DOHH2 (cell line): Measurements from ENCODE around the gene SPSB1.

ENCODE experiments used
- H3F3A ChIP-seq: fragments of 200-600 bp; sonication (generic), shearing (Covaris generic); 2 replicates; pipeline ENCODE4 v1.6.0; 2016; ENCODE audit warnings: antibody characterized with exemption, mild to moderate bottlenecking; ENCODE audit not compliant: control insufficient read depth, insufficient read depth
- H3K27ac ChIP-seq: fragments of 200-600 bp; sonication (generic); 2 replicates; pipeline ENCODE4 v1.5.1; 2014; ENCODE audit warnings: low read depth, mild to moderate bottlenecking, low read length, moderate library complexity
- H3K27me3 ChIP-seq: fragments of 200-600 bp; sonication (generic); 2 replicates; pipeline ENCODE4 v1.6.1; 2014; ENCODE audit warnings: mild to moderate bottlenecking, low read length, mixed read lengths; ENCODE audit not compliant: control insufficient read depth
- H3K36me3 ChIP-seq: fragments of 200-600 bp; sonication (generic); 2 replicates; pipeline ENCODE4 v1.6.1; 2014; ENCODE audit warnings: mild to moderate bottlenecking, low read length, moderate library complexity, mixed read lengths; ENCODE audit not compliant: control insufficient read depth
- H3K4me1 ChIP-seq: fragments of 200-600 bp; sonication (generic); 2 replicates; pipeline ENCODE4 v1.6.1; 2014; ENCODE audit warnings: mild to moderate bottlenecking, low read length, mixed read lengths; ENCODE audit not compliant: control insufficient read depth
- H3K4me2 ChIP-seq: fragments of 200-600 bp; sonication (generic); 2 replicates; pipeline ENCODE4 v1.6.0; 2014; ENCODE audit warnings: mild to moderate bottlenecking, low read length, moderate library complexity
- H3K4me3 ChIP-seq: fragments of 200-600 bp; sonication (generic); 2 replicates; pipeline ENCODE4 v1.5.1; 2014; ENCODE audit warnings: mild to moderate bottlenecking, low read length, mixed read lengths
- H3K79me2 ChIP-seq: fragments of 200-600 bp; sonication (generic); 2 replicates; pipeline ENCODE4 v1.6.1; 2014; ENCODE audit warnings: mild to moderate bottlenecking, low read length, mixed read lengths; ENCODE audit not compliant: control insufficient read depth
- H3K9me2 ChIP-seq: fragments of 200-600 bp; sonication (generic); replicated peaks from 2 replicates; pipeline ENCODE4 v1.6.1; 2014; ENCODE audit warnings: mild to moderate bottlenecking, low read length, mixed read lengths; ENCODE audit not compliant: control insufficient read depth
- H3K9me3 ChIP-seq: fragments of 200-600 bp; sonication (generic); 2 replicates; pipeline ENCODE4 v1.6.1; 2014; ENCODE audit warnings: antibody characterized with exemption, low read length, mixed read lengths; ENCODE audit not compliant: control insufficient read depth, insufficient read depth
- H4K20me1 ChIP-seq: fragments of 200-600 bp; sonication (generic); 2 replicates; pipeline ENCODE4 v1.6.0; 2014; ENCODE audit warnings: low read depth, mild to moderate bottlenecking, antibody characterized with exemption, low read length, moderate library complexity; ENCODE audit not compliant: control insufficient read depth, insufficient read depth
- EZH2phosphoT487 ChIP-seq: fragments of 200-600 bp; sonication (generic); IDR thresholded peaks from 2 replicates; pipeline ENCODE4 v1.6.1; 2017; ENCODE audit warnings: borderline replicate concordance, mild to moderate bottlenecking, antibody characterized with exemption, low read length, moderate library complexity, mixed read lengths
- TF ChIP-seq, protein P1 (sequence below): fragments of 200-600 bp; sonication (generic); IDR thresholded peaks from one replicate; pipeline ENCODE4 v1.5.1; 2014; ENCODE audit warnings: antibody characterized with exemption, mild to moderate bottlenecking, low read depth, low read length; ENCODE audit not compliant: poor library complexity, severe bottlenecking

SPSB1 gene

DNA sequence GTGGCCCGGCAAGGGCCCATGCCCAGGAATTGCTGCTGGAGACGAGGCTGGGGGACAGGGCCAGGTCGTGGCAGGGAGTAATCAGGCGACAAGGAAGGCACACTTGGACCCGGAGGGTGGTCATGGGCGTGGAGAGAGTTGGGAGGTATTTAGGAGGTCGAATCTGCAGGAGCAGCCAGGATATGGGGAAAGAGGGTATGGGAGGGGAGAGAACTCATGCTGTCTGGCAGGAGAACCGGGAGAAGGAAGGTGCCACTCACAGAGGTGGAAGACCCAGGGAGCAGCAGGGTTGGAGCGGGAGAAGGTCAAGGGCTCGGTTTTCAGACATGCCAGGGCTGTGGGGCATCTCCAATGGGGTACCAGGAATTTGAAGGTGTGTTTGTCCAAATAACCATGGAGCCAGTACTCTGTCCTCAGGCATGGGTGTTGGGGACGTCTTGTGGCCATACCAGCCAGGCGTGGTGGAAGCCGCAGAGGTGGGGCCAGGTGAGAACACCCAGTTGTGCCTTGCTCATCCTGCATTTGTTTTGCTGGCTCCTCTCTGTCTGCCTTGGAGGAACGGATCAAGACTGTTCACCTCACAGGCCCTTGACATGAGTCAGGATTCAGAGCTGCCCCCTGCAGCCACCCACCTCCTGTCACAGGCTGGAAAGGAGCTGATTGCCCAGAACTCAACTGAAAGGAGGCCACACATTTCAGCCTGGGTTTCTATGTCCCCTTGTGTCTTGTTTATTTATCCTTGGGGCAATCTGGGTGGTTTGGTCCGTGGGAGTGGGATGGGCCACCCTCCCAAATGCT, 111.6 kb downstream of the SPSB1 start:
- no peak overlapping the region for H3K4me2 ChIP-seq
- H3K4me1 ChIP-seq, result peaks cover 50% of the 10 kb centered on the region
- H4K20me1 ChIP-seq, result no peaks in the 10 kb centered on the region

DNA sequence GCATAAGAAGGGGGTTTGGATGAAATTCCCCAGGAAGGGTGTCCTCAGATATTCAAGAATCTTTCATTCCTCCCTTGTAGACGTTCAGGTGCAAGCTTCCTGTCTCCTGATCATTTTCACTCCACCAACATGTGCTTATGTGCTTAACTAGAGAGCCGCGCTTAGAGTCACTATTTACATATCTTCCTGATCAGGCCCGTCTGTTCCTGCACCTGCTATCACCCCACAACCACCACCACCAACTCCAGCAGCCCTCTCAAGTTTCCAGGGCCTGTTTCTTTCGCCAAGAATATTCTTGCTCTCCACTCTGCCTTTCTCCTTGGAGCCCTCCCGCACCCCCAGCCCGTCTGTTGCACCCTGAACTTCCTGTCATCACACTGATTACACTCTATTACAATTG, 113.4 kb downstream of the SPSB1 start:
- no peaks in the 10 kb centered on the region for H4K20me1 ChIP-seq
- peaks cover 38% of the 10 kb centered on the region for H3K4me1 ChIP-seq
- H3K4me3 ChIP-seq, result peak overlapping the region; percentile 63
- peak overlapping the region; percentile 89 for H3K27ac ChIP-seq
- H3F3A ChIP-seq, result peaks cover 31% of the 10 kb centered on the region
- H3K27me3 ChIP-seq, result no peaks in the 10 kb centered on the region
- no peak for TF ChIP-seq EZH2phosphoT487
- TF ChIP-seq, protein P1, sequence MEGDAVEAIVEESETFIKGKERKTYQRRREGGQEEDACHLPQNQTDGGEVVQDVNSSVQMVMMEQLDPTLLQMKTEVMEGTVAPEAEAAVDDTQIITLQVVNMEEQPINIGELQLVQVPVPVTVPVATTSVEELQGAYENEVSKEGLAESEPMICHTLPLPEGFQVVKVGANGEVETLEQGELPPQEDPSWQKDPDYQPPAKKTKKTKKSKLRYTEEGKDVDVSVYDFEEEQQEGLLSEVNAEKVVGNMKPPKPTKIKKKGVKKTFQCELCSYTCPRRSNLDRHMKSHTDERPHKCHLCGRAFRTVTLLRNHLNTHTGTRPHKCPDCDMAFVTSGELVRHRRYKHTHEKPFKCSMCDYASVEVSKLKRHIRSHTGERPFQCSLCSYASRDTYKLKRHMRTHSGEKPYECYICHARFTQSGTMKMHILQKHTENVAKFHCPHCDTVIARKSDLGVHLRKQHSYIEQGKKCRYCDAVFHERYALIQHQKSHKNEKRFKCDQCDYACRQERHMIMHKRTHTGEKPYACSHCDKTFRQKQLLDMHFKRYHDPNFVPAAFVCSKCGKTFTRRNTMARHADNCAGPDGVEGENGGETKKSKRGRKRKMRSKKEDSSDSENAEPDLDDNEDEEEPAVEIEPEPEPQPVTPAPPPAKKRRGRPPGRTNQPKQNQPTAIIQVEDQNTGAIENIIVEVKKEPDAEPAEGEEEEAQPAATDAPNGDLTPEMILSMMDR, result no peak
- H3K36me3 ChIP-seq, result peaks cover 9% of the 10 kb centered on the region
- H3K4me2 ChIP-seq, result peak overlapping the region; percentile 92
- no peaks in the 10 kb centered on the region; the same call in 1 of the 2 replicates for H3K79me2 ChIP-seq
- no peaks in the 10 kb centered on the region for H3K9me2 ChIP-seq
- H3K9me3 ChIP-seq, result no peaks in the 10 kb centered on the region

More for the DNA sequence above, 111.6 kb downstream of the SPSB1 start:
- TF ChIP-seq EZH2phosphoT487, result no peak
- TF ChIP-seq, protein P1, result no peak
- Histone ChIP-seq H3K79me2 (no peaks in the 10 kb centered on the region; the same call in 1 of the 2 replicates), H3K4me3 (no peak overlapping the region), H3K36me3 (peaks cover 6% of the 10 kb centered on the region), H3K9me2 (no peaks in the 10 kb centered on the region), H3K27me3 (no peaks in the 10 kb centered on the region), H3K27ac (no peak overlapping the region), H3K9me3 (no peaks in the 10 kb centered on the region), H3F3A (peaks cover 14% of the 10 kb centered on the region)

DNA sequence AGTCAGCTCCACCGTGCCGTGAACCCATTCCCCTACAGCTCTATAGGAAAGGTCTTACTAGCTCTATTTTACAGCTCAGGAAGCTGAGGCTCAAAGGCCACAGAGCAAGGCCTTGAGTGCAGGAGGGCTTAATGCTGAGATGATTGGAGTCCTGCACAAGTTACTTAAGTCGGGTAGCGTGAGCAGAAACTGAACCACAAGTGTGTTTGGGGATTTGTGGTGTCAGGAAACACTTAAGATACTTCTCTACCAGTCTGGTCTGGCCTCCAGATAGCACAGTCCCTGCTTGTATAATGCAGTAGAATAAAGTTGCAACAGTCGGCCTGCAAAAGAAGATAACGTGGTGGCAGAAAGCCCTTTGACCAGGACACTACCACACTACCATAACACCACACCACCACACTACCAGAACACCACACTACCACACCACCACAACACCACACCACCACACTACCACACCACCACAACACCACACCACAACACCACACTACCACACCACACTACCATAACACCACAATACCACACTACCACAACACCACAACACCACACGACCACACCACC, 118.1 kb downstream of the SPSB1 start:
- Histone ChIP-seq H3K27ac (peak overlapping the region; percentile 56), H3F3A (peaks cover 42% of the 10 kb centered on the region), H3K27me3 (no peaks in the 10 kb centered on the region), H3K79me2 (peaks cover 28% of the 10 kb centered on the region), H3K4me3 (peak overlapping the region; percentile 12; the same call in 1 of the 2 replicates), H3K36me3 (peaks cover 10% of the 10 kb centered on the region), H4K20me1 (no peaks in the 10 kb centered on the region), H3K4me1 (peaks cover 68% of the 10 kb centered on the region), H3K4me2 (peak overlapping the region; percentile 10; the same call in 1 of the 2 replicates), H3K9me2 (no peaks in the 10 kb centered on the region), H3K9me3 (no peaks in the 10 kb centered on the region)
- TF ChIP-seq EZH2phosphoT487, result no peak
- TF ChIP-seq, protein P1, result no peak
